Astrocyte of the cerebellum (primary cell): Measurements from ENCODE around the gene GABRA5.

Source experiments
- DNase-seq: peaks from one replicate; pipeline ENCODE4 v3.0.0-alpha.2; 2011; ENCODE audit warnings: low read depth
- H3K4me3 ChIP-seq: 2 replicates; pipeline ENCODE4 v1.5.1; 2011; ENCODE audit warnings: mild to moderate bottlenecking, low read depth, low read length, moderate library complexity
- CTCF ChIP-seq: IDR thresholded peaks from 2 replicates; pipeline ENCODE4 v1.5.1; 2012; ENCODE audit warnings: low read length, low read depth, moderate library complexity, mild to moderate bottlenecking; ENCODE audit errors: missing control alignments
- in situ Hi-C: cut with HindIII; loops from 2 replicates; pipeline ENCODE4 v1.10.0; 2017; ENCODE audit warnings: low sequenced_read_pairs

The GABRA5 gene

DNA sequence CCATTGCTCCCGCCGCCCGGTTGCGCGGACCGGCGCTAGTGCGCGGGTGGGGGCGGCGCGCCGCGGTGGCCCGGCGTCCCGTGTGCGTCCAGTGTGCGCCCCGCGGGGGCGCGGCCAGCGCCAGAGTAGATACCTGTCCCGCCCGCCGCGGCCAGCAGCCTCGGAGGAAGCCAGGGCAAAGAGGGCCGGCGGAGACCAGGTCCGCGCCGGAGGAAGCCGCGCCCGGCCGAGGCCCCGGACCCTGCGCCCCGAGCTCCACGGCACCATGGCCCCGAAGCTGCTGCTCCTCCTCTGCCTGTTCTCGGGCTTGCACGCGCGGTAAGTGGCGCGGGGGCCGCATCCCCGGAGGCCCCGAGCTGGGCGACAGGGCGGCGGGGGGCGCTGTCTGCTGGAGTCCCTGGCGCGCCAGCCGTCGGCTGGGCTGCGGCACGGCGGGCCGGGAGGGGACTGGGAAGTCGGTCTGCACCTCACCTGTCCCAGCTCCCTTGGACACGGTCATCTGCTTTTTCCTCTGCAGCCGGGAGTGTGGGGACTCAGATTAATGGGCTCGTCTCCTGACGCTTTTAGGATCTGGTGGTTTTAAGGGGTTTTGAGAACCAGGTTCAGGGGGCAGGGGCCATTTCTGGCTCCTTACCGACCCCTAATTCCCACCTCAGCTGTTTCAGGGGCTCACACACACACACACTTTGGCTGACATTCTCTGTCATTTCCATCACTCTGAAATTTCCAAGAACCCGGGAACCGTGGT, 104.6 kb downstream of the GABRA5 start:
- DNase-seq: no peak
- H3K4me3 ChIP-seq: peak overlapping the region; percentile 16
- in situ Hi-C loops: no loop called here
- TF ChIP-seq CTCF: no peak

DNA sequence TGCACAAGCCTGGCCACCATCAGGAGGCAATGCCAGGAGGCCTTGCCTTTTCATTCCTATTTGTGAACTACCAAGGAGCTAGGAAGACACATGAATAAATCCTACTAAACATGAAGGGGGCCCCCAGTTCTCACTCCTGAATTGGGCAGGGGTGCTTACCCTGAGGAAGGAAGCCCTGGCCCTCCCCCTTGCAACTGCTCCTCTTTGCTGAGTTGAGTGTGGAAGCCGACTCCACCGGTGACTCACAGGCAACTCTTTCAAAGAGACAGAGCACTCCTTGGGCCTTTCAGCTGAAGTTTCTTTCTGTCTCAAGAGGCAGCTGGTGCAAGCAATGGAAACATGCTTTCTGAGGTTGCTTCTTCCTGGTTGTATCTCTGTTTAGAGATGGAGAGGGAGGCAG, 105.8 kb downstream of the GABRA5 start:
- no peak overlapping the region for H3K4me3 ChIP-seq
- no peak for TF ChIP-seq CTCF
- in situ Hi-C loops: no loop called here
- DNase-seq: no peak

- in situ Hi-C loops: no loop called here
- no peak overlapping the region for H3K4me3 ChIP-seq
- TF ChIP-seq CTCF: peak; percentile 61
- peak; percentile 11 for DNase-seq
Measured at GRCh38 chr15:26974120-26974780, 107.4 kb downstream of the GABRA5 start.

- in situ Hi-C loops: no loop called here
- no peak overlapping the region for H3K4me3 ChIP-seq
- no peak for DNase-seq
- no peak for TF ChIP-seq CTCF
Measured at GRCh38 chr15:26981492-26981891, 114.6 kb downstream of the GABRA5 start.

DNA sequence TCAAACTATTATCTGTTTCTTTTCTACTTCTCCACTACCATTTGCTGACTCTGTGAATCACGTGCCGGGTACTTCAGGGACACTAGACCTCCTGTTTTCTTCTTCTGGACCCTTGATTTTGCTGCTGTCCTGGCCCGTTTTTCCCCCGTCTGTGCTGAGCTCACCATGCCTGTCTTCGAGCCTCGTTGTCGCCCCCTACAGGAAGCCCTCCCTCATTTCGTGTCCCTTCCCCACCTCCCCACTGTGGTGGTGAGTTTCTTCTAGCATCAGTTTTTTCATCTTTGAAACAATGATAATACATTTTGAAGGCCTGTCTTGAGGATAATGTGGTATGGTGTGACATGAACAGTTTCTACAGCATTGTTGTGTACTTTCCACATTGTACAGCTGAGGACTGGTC, 117.0 kb downstream of the GABRA5 start:
- TF ChIP-seq CTCF: no peak
- H3K4me3 ChIP-seq: no peak overlapping the region
- DNase-seq: no peak
- in situ Hi-C loops: no loop called here

GRCh38 chr15:26985050-26985449, 118.2 kb downstream of the GABRA5 start:
- DNase-seq: no peak
- in situ Hi-C loops: no loop called here
- no peak overlapping the region for H3K4me3 ChIP-seq
- no peak for TF ChIP-seq CTCF
